HepG2 (cell line): Measurements from ENCODE around the gene ZSWIM6. TPM values are rescaled to one million over a fixed set of nuclear protein-coding genes. Genes with fewer than 3 reads are reported as not detected.

ENCODE experiments used
- ATAC-seq: fragments of 200-7000 bp; cut with Tn5 transposase; 3 replicates; pipeline ENCODE4 v1.9.1; 2020; ENCODE audit warnings: mild to moderate bottlenecking, moderate library complexity
- BruUV-seq: library from RNA; stranded (reverse); fragments of 400-500 nt; replicated peaks from 2 replicates; lab custom pipeline; 2021; lab: Mats Ljungman, UMichigan
- CTCF ChIA-PET: fragments of 300-600 bp; formaldehyde crosslinking; extraction: SDS; loops from one replicate; lab custom pipeline; 2021; ENCODE audit warnings: low total read pairs, inconsistent platforms, low intra/inter-chr PET ratio; lab: Yijun Ruan, JAX
- POLR2A ChIA-PET: fragments of 350-600 bp; sonication (Branson Sonifier 250); formaldehyde crosslinking; loops from one replicate; lab custom pipeline; 2020; ENCODE audit warnings: antibody characterized with exemption, inconsistent platforms; lab: Yijun Ruan, JAX
- DNase-seq: peaks from one replicate; pipeline ENCODE4 v3.0.0-alpha.2; 2015; ENCODE audit warnings: low spot score
- FAIRE-seq: peaks from 3 replicates; lab custom pipeline; 2011; peaks lifted over from hg19 to GRCh38; lab: Jason Lieb, UNC
- H2AFZ ChIP-seq: one replicate; pipeline ENCODE4 v1.6.1; 2011; ENCODE audit warnings: low read length, inconsistent platforms
- H3K27ac ChIP-seq: fragments of 300-600 bp; 3 replicates; pipeline ENCODE4 v1.8.0; 2011; ENCODE audit warnings: mixed run types, mild to moderate bottlenecking, mixed read lengths, low read length, inconsistent platforms; ENCODE audit not compliant: insufficient read depth; ENCODE audit errors: extremely low read length
- H3K27me3 ChIP-seq, 2 experiments: fragments of 200-600 bp in 1 of 2; 2 replicates in 1 of 2; 3 replicates in 1 of 2; pipeline versions ENCODE4 v1.6.0 to v1.8.0; 2011; ENCODE audit warnings: low read length in 2 of 2, mild to moderate bottlenecking in 2 of 2, moderate library complexity in 2 of 2, inconsistent platforms in 1 of 2; ENCODE audit not compliant: insufficient read depth in 2 of 2, control insufficient read depth in 1 of 2
- H3K36me3 ChIP-seq, 2 experiments: fragments of 200-600 bp in 1 of 2; replicated peaks in 1 of 2; 2 replicates in 1 of 2; 3 replicates in 1 of 2; pipeline versions ENCODE4 v1.5.1 to v1.8.0; 2011; ENCODE audit warnings: low read length in 2 of 2, inconsistent platforms in 1 of 2; ENCODE audit not compliant: insufficient read depth in 2 of 2, control insufficient read depth in 1 of 2
- H3K4me1 ChIP-seq: 2 replicates; pipeline ENCODE4 v1.5.1; 2012; ENCODE audit warnings: low read length, inconsistent platforms; ENCODE audit not compliant: insufficient read depth
- H3K4me2 ChIP-seq: 2 replicates; pipeline ENCODE4 v1.6.0; 2011; ENCODE audit warnings: low read depth, low read length, inconsistent platforms
- H3K4me3 ChIP-seq, 3 experiments: fragments of 200-600 bp in 1 of 3; sonication (generic), shearing (Covaris generic) in 1 of 3; replicated peaks in 1 of 3; 2 replicates each; pipeline ENCODE4 v1.5.1; 2011 to 2016; ENCODE audit warnings: low read length in 3 of 3, inconsistent platforms in 2 of 3, low read depth in 2 of 3, mild to moderate bottlenecking in 2 of 3, control low read depth in 1 of 3, mixed read lengths in 1 of 3; ENCODE audit not compliant: insufficient read depth in 1 of 3
- H3K79me2 ChIP-seq: one replicate; pipeline ENCODE4 v1.6.1; 2011; ENCODE audit warnings: low read length, inconsistent platforms; ENCODE audit not compliant: insufficient read depth
- H3K9ac ChIP-seq: 2 replicates; pipeline ENCODE4 v1.6.0; 2011; ENCODE audit warnings: mild to moderate bottlenecking, low read depth, low read length, inconsistent platforms; ENCODE audit not compliant: insufficient read depth
- H3K9me3 ChIP-seq: 2 replicates; pipeline ENCODE4 v1.5.1; 2012; ENCODE audit warnings: mild to moderate bottlenecking, low read length
- H4K20me1 ChIP-seq: 2 replicates; pipeline ENCODE4 v1.6.0; 2011; ENCODE audit warnings: inconsistent platforms, mild to moderate bottlenecking, low read length, moderate library complexity; ENCODE audit not compliant: insufficient read depth
- AGO1 ChIP-seq: fragments of 200-400 bp; formaldehyde crosslinking; IDR thresholded peaks from 2 replicates; pipeline ENCODE4 v1.6.1; 2017; ENCODE audit warnings: mild to moderate bottlenecking, low read depth, low read length, moderate library complexity; ENCODE audit not compliant: poor library complexity, severe bottlenecking
- HNRNPK ChIP-seq: fragments of 200-400 bp; formaldehyde crosslinking; IDR thresholded peaks from 2 replicates; pipeline ENCODE4 v1.6.1; 2018; ENCODE audit warnings: low read length, low read depth, moderate library complexity, mild to moderate bottlenecking; ENCODE audit not compliant: poor library complexity, severe bottlenecking
- JUN ChIP-seq: sonication (generic); formaldehyde crosslinking; IDR thresholded peaks from 2 replicates; pipeline ENCODE4 v1.4.0; 2020; ENCODE audit warnings: mild to moderate bottlenecking, missing genetic modification reagents
- KAT2B ChIP-seq: fragments of 150-350 bp; IDR thresholded peaks from 2 replicates; pipeline ENCODE4 v1.6.1; 2014; ENCODE audit warnings: low read depth, low read length, borderline replicate concordance
- RFX1 ChIP-seq: fragments of 450-650 bp; IDR thresholded peaks from 2 replicates; pipeline ENCODE4 v1.6.1; 2017
- RFXAP ChIP-seq: sonication (generic); formaldehyde crosslinking; IDR thresholded peaks from 2 replicates; pipeline ENCODE4 v1.4.0; 2020; ENCODE audit warnings: missing genetic modification reagents, borderline replicate concordance
- YY1 ChIP-seq: IDR thresholded peaks from 2 replicates; pipeline ENCODE4 v1.6.1; 2011; ENCODE audit warnings: low read length, low read depth, moderate library complexity, mild to moderate bottlenecking; ENCODE audit not compliant: insufficient read depth, insufficient replicate concordance
- ZBTB4 ChIP-seq: sonication (generic); formaldehyde crosslinking; IDR thresholded peaks from 2 replicates; pipeline ENCODE4 v1.4.0; 2020; ENCODE audit warnings: missing genetic modification reagents, mild to moderate bottlenecking, borderline replicate concordance
- ZNF274 ChIP-seq: sonication (generic); formaldehyde crosslinking; IDR thresholded peaks from 2 replicates; pipeline ENCODE4 v1.5.1; 2020; ENCODE audit warnings: mild to moderate bottlenecking, missing genetic modification reagents
- ZNF672 ChIP-seq: sonication (generic); formaldehyde crosslinking; IDR thresholded peaks from 2 replicates; pipeline ENCODE4 v1.8.1; 2022; ENCODE audit warnings: missing genetic modification reagents
- ZNF784 ChIP-seq: sonication (generic); formaldehyde crosslinking; IDR thresholded peaks from 2 replicates; pipeline ENCODE4 v1.5.1; 2020; ENCODE audit warnings: missing genetic modification reagents, mild to moderate bottlenecking, borderline replicate concordance
- WGBS: methylation state at CpG from one replicate; pipeline ENCODE4 v1.1.6; 2017; ENCODE audit warnings: low lambda C conversion rate; 5-methylcytosine and 5-hydroxymethylcytosine counted together
- in situ Hi-C: cut with HindIII; loops from 2 replicates; pipeline ENCODE4 v1.10.0; 2017; ENCODE audit warnings: low pct_unique_long_range_greater_than_20kb; ENCODE audit not compliant: extremely low pct_ligation_motif_present
- intact Hi-C: fragments of 100-400 bp; cut with micrococcal nuclease; formaldehyde crosslinking; loops from one replicate; pipeline ENCODE4 v1.10.0; 2022; ENCODE audit not compliant: unreplicated experiment
- polyA plus RNA-seq, 8 experiments: library from polyadenylated mRNA; depleted of rRNA in 3 of 8; stranded (reverse) in 7 of 8; unstranded in 1 of 8; fragments of >200 nt; fragmentation: Illumina TruSeq in 4 of 8; extraction: Trizol in 4 of 8; gene quantifications; 2 replicates each; pipeline versions ENCODE4 v1.2.1 to v1.2.3, GENCODE V29; 2011 to 2016; ENCODE audit warnings: low read depth in 4 of 8, missing spikeins in 1 of 8, mixed read lengths in 1 of 8; ENCODE audit not compliant: insufficient read depth in 1 of 8
- total RNA-seq, 5 experiments: library from RNA; depleted of rRNA; stranded (reverse); fragments of >200 nt; fragmentation: Illumina TruSeq; extraction: Trizol; gene quantifications; 2 replicates each; pipeline ENCODE4 v1.2.3, GENCODE V29; 2016; ENCODE audit warnings: low read depth in 1 of 5

ZSWIM6 gene
- total and polyA plus RNA-seq, 2 of the 13 experiments (the other 11 are each of a cell fraction or from before 2014, with no cell fraction given) = 0.82 to 1.9 TPM

- no peak for TF ChIP-seq ZBTB4 (CRISPR knock-in tag)
- no peak for TF ChIP-seq ZNF274 (CRISPR knock-in tag)
- no peak for TF ChIP-seq ZNF784 (CRISPR knock-in tag)
- TF ChIP-seq RFXAP (CRISPR knock-in tag) = no peak
- no peak for TF ChIP-seq AGO1
- TF ChIP-seq JUN (CRISPR knock-in tag) = no peak
- no peak for TF ChIP-seq YY1
- TF ChIP-seq RFX1 = no peak
- no peak for TF ChIP-seq ZNF672 (CRISPR knock-in tag)
These were observed 44.6 kb upstream of the ZSWIM6 start (continued) for GRCh38 chr5:61287474-61287873.

- ATAC-seq (no peak), DNase-seq (no peak), FAIRE-seq (no peak)
- ChIA-PET CTCF (no interaction called here), POLR2A (no interaction called here)
- no peaks in the 10 kb centered on the region; a peak in 1 of 5 replicates for H3K27me3 ChIP-seq
- H3K4me2 ChIP-seq = no peak overlapping the region
- H3K9ac ChIP-seq = no peak overlapping the region
- TF ChIP-seq KAT2B (no peak), HNRNPK (no peak)
- H4K20me1 ChIP-seq = no peaks in the 10 kb centered on the region
- BruUV-seq = no TSS peak
- WGBS = 93% methylated on average over 1 of the region's 2 CpGs
- H3K4me1 ChIP-seq = peaks cover 16% of the 10 kb centered on the region
- H3K36me3 ChIP-seq = no peaks in the 10 kb centered on the region
- no peaks in the 10 kb centered on the region for H3K9me3 ChIP-seq
- no peaks in the 10 kb centered on the region for H3K79me2 ChIP-seq
- H3K27ac ChIP-seq = no peak overlapping the region
- H3K4me3 ChIP-seq = no peak overlapping the region
- in situ Hi-C loops = no loop called here
- intact Hi-C loops = no loop called here
- H2AFZ ChIP-seq = no peak overlapping the region
These were observed 42.8 kb upstream of the ZSWIM6 start for GRCh38 chr5:61289241-61289640.
